IMR-90 (cell line): ENCODE measurements around the gene MAP3K9. TPM values are rescaled to one million over a fixed set of nuclear protein-coding genes. Genes with fewer than 3 reads are reported as not detected.

Experiments used
- ATAC-seq: fragments of 200-7000 bp; cut with Tn5 transposase; 2 replicates; pipeline ENCODE4 v1.9.1; 2020; ENCODE audit warnings: low read depth, mild to moderate bottlenecking, moderate library complexity
- BruUV-seq: library from RNA; stranded (reverse); fragments of 400-500 nt; replicated peaks from 2 replicates; lab custom pipeline; 2021; lab: Mats Ljungman, UMichigan
- CTCF ChIA-PET: fragments of 300-600 bp; formaldehyde crosslinking; extraction: SDS; loops from one replicate; lab custom pipeline; 2021; ENCODE audit warnings: antibody characterized with exemption; lab: Yijun Ruan, JAX
- POLR2A ChIA-PET: fragments of 300-600 bp; sonication (Branson Sonifier 250); formaldehyde crosslinking; loops from one replicate; lab custom pipeline; 2022; ENCODE audit warnings: antibody characterized with exemption; ENCODE audit not compliant: unreplicated experiment; lab: Charles Lee
- DNase-seq: peaks from one replicate; pipeline ENCODE4 v3.0.0; 2013
- H2AFZ ChIP-seq: replicated peaks from 2 replicates; pipeline ENCODE3; 2013; ENCODE audit warnings: low read length, mild to moderate bottlenecking; ENCODE audit not compliant: poor library complexity
- H2AK5ac ChIP-seq: 2 replicates; pipeline ENCODE4 v1.6.1; 2013; ENCODE audit warnings: low read depth, low read length, inconsistent platforms
- H2AK9ac ChIP-seq: replicated peaks from 2 replicates; pipeline ENCODE3; 2013; ENCODE audit warnings: mild to moderate bottlenecking, low read depth, low read length, moderate library complexity; ENCODE audit not compliant: poor library complexity
- H2BK120ac ChIP-seq: 2 replicates; pipeline ENCODE4 v1.6.1; 2013; ENCODE audit warnings: low read depth, low read length, inconsistent platforms
- H2BK15ac ChIP-seq: 3 replicates; pipeline ENCODE4 v1.6.1; 2013; ENCODE audit warnings: low read depth, low read length, inconsistent platforms
- H2BK20ac ChIP-seq: 2 replicates; pipeline ENCODE4 v1.6.1; 2013; ENCODE audit warnings: low read depth, mild to moderate bottlenecking, inconsistent platforms, low read length, moderate library complexity
- H2BK5ac ChIP-seq: 2 replicates; pipeline ENCODE4 v1.6.1; 2013; ENCODE audit warnings: mild to moderate bottlenecking, low read depth, low read length, inconsistent platforms; ENCODE audit not compliant: poor library complexity, severe bottlenecking
- H3K14ac ChIP-seq: replicated peaks from 2 replicates; pipeline ENCODE4 v1.6.1; 2013; ENCODE audit warnings: low read depth, low read length, inconsistent platforms
- H3K18ac ChIP-seq: 2 replicates; pipeline ENCODE4 v1.6.1; 2013; ENCODE audit warnings: low read depth, low read length, control low read depth
- H3K23ac ChIP-seq: 2 replicates; pipeline ENCODE4 v1.6.1; 2013; ENCODE audit warnings: low read depth, low read length, inconsistent platforms
- H3K27ac ChIP-seq: 2 replicates; pipeline ENCODE4 v1.5.1; 2013; ENCODE audit warnings: mild to moderate bottlenecking, control low read depth, low read length; ENCODE audit not compliant: insufficient read depth
- H3K27me3 ChIP-seq: 2 replicates; pipeline ENCODE4 v1.6.1; 2013; ENCODE audit warnings: low read length; ENCODE audit not compliant: control insufficient read depth, insufficient read depth
- H3K36me3 ChIP-seq: 2 replicates; pipeline ENCODE4 v1.6.1; 2013; ENCODE audit warnings: low read length, mixed read lengths; ENCODE audit not compliant: control insufficient read depth, insufficient read depth
- H3K4ac ChIP-seq: 2 replicates; pipeline ENCODE4 v1.6.1; 2013; ENCODE audit warnings: low read depth, low read length, inconsistent platforms
- H3K4me1 ChIP-seq: 2 replicates; pipeline ENCODE4 v1.6.1; 2013; ENCODE audit warnings: low read length, mixed read lengths; ENCODE audit not compliant: control insufficient read depth, insufficient read depth
- H3K4me2 ChIP-seq: 2 replicates; pipeline ENCODE4 v1.6.1; 2013; ENCODE audit warnings: low read depth, mild to moderate bottlenecking, control low read depth, low read length, moderate library complexity
- H3K4me3 ChIP-seq: 2 replicates; pipeline ENCODE4 v1.5.1; 2013; ENCODE audit warnings: low read depth, mild to moderate bottlenecking, control low read depth, low read length, moderate library complexity; ENCODE audit not compliant: insufficient read depth
- H3K56ac ChIP-seq: 2 replicates; pipeline ENCODE4 v1.6.1; 2013; ENCODE audit warnings: low read length, inconsistent platforms; ENCODE audit not compliant: insufficient read depth; ENCODE audit errors: extremely low read depth
- H3K79me1 ChIP-seq, 2 experiments: 2 replicates each; pipeline ENCODE4 v1.6.1; 2013; ENCODE audit warnings: low read length in 2 of 2, inconsistent platforms in 1 of 2, low read depth in 1 of 2
- H3K9ac ChIP-seq: 2 replicates; pipeline ENCODE4 v1.6.1; 2013; ENCODE audit warnings: low read depth, low read length, control low read depth
- H3K9me1 ChIP-seq: 2 replicates; pipeline ENCODE4 v1.6.1; 2013; ENCODE audit warnings: low read length, inconsistent platforms; ENCODE audit not compliant: insufficient read depth
- H3K9me3 ChIP-seq: 2 replicates; pipeline ENCODE4 v1.6.1; 2013; ENCODE audit warnings: low read length; ENCODE audit not compliant: control insufficient read depth, insufficient read depth
- H4K20me1 ChIP-seq: 2 replicates; pipeline ENCODE4 v1.6.1; 2013; ENCODE audit warnings: low read length, inconsistent platforms; ENCODE audit not compliant: insufficient read depth
- H4K5ac ChIP-seq: 2 replicates; pipeline ENCODE4 v1.6.1; 2013; ENCODE audit warnings: mild to moderate bottlenecking, low read depth, low read length, control low read depth
- H4K8ac ChIP-seq, 2 experiments: 2 replicates each; pipeline ENCODE4 v1.6.1; 2013; ENCODE audit warnings: low read depth in 2 of 2, low read length in 2 of 2, control low read depth in 1 of 2, inconsistent platforms in 1 of 2
- H4K91ac ChIP-seq: 2 replicates; pipeline ENCODE4 v1.6.1; 2013; ENCODE audit warnings: low read depth, low read length, inconsistent platforms; ENCODE audit not compliant: insufficient read depth
- BHLHE40 ChIP-seq: fragments of 150-350 bp; IDR thresholded peaks from 2 replicates; pipeline ENCODE4 v1.6.1; 2016; ENCODE audit warnings: mild to moderate bottlenecking, low read depth, low read length
- CEBPB ChIP-seq: IDR thresholded peaks from 2 replicates; pipeline ENCODE4 v1.6.1; 2012; ENCODE audit warnings: low read depth, low read length, improper control_type of control experiment
- CHD1 ChIP-seq: IDR thresholded peaks from 2 replicates; pipeline ENCODE4 v1.6.1; 2012; ENCODE audit warnings: low read depth, low read length, improper control_type of control experiment
- MAFK ChIP-seq: IDR thresholded peaks from 2 replicates; pipeline ENCODE4 v1.6.1; 2012; ENCODE audit warnings: low read depth, low read length, improper control_type of control experiment
- MAZ ChIP-seq: IDR thresholded peaks from 2 replicates; pipeline ENCODE4 v1.6.1; 2012; ENCODE audit warnings: low read depth, mild to moderate bottlenecking, low read length, improper control_type of control experiment, moderate library complexity, borderline replicate concordance
- MXI1 ChIP-seq: IDR thresholded peaks from 2 replicates; pipeline ENCODE4 v1.6.1; 2012; ENCODE audit warnings: low read depth, mild to moderate bottlenecking, low read length, moderate library complexity, borderline replicate concordance
- NFE2L2 ChIP-seq: fragments of 150-350 bp; IDR thresholded peaks from 2 replicates; pipeline ENCODE4 v1.6.1; 2016; ENCODE audit warnings: low read depth, mild to moderate bottlenecking, low read length
- POLR2A ChIP-seq: IDR thresholded peaks from 2 replicates; pipeline ENCODE4 v1.6.1; 2012; ENCODE audit warnings: mild to moderate bottlenecking, low read depth, low read length
- RAD21 ChIP-seq: IDR thresholded peaks from 2 replicates; pipeline ENCODE4 v1.6.1; 2012; ENCODE audit warnings: low read length, improper control_type of control experiment
- RCOR1 ChIP-seq: IDR thresholded peaks from 2 replicates; pipeline ENCODE4 v1.6.1; 2012; ENCODE audit warnings: mild to moderate bottlenecking, low read length, improper control_type of control experiment; ENCODE audit not compliant: insufficient replicate concordance
- RFX5 ChIP-seq: IDR thresholded peaks from 2 replicates; pipeline ENCODE4 v1.8.0; 2012; ENCODE audit warnings: low read depth, mild to moderate bottlenecking, low read length, moderate library complexity
- SMC3 ChIP-seq: fragments of 150-350 bp; IDR thresholded peaks from 2 replicates; pipeline ENCODE4 v1.6.1; 2016; ENCODE audit warnings: low read depth, mild to moderate bottlenecking, antibody characterized with exemption, low read length, moderate library complexity
- WGBS, 2 experiments: methylation state at CpG; one replicate each; pipeline versions ENCODE4 v1.1.5 to v1.1.7; 2013; ENCODE audit warnings: missing lambda C conversion rate in 2 of 2; ENCODE audit not compliant: insufficient read length in 1 of 2; ENCODE audit errors: extremely low coverage in 2 of 2; 5-methylcytosine and 5-hydroxymethylcytosine counted together
- dilution Hi-C: fragments of 300-500 bp; cut with HindIII; formaldehyde crosslinking; loops from one replicate; pipeline ENCODE4 v1.14.3; 2018; ENCODE audit warnings: low sequenced_read_pairs; ENCODE audit not compliant: unreplicated experiment
- in situ Hi-C: fragments of 300-500 bp; cut with MboI; formaldehyde crosslinking; loops from 3 replicates; pipeline ENCODE4 v1.14.3; 2019; ENCODE audit warnings: low sequenced_read_pairs, inconsistent platforms, mixed read lengths
- intact Hi-C: fragments of 100-400 bp; cut with micrococcal nuclease; formaldehyde crosslinking; loops from 2 replicates; pipeline ENCODE4 v1.10.0; 2022
- polyA plus RNA-seq, 3 experiments: library from polyadenylated mRNA; depleted of rRNA; stranded (reverse); fragments of >200 nt; gene quantifications; 2 replicates each; pipeline ENCODE4 v1.2.3, GENCODE V29; 2012; ENCODE audit warnings: low replicate concordance in 1 of 3
- total RNA-seq: library from RNA; depleted of rRNA; stranded (reverse); fragments of >200 nt; gene quantifications from 2 replicates; pipeline ENCODE4 v1.2.3, GENCODE V29; 2012
- TF ChIP-seq, protein P1 (sequence below): fragments of 150-350 bp; IDR thresholded peaks from 2 replicates; pipeline ENCODE4 v1.6.1; 2016; ENCODE audit warnings: low read depth, mild to moderate bottlenecking, low read length, moderate library complexity, borderline replicate concordance
- TF ChIP-seq, protein P2 (sequence below): conservative IDR thresholded peaks from 2 replicates; pipeline ENCODE4 v1.5.1; 2012; ENCODE audit warnings: mild to moderate bottlenecking, low read depth, low read length, improper control_type of control experiment
- TF ChIP-seq, protein P3 (sequence below): fragments of 150-350 bp; IDR thresholded peaks from 2 replicates; pipeline ENCODE4 v1.6.1; 2017; ENCODE audit warnings: mild to moderate bottlenecking, antibody characterized with exemption, low read length, low read depth

MAP3K9 gene
- total and polyA plus RNA-seq, 2 of the 4 experiments (the other 2 are of a cell fraction), result 0.17 to 0.18 TPM

DNA sequence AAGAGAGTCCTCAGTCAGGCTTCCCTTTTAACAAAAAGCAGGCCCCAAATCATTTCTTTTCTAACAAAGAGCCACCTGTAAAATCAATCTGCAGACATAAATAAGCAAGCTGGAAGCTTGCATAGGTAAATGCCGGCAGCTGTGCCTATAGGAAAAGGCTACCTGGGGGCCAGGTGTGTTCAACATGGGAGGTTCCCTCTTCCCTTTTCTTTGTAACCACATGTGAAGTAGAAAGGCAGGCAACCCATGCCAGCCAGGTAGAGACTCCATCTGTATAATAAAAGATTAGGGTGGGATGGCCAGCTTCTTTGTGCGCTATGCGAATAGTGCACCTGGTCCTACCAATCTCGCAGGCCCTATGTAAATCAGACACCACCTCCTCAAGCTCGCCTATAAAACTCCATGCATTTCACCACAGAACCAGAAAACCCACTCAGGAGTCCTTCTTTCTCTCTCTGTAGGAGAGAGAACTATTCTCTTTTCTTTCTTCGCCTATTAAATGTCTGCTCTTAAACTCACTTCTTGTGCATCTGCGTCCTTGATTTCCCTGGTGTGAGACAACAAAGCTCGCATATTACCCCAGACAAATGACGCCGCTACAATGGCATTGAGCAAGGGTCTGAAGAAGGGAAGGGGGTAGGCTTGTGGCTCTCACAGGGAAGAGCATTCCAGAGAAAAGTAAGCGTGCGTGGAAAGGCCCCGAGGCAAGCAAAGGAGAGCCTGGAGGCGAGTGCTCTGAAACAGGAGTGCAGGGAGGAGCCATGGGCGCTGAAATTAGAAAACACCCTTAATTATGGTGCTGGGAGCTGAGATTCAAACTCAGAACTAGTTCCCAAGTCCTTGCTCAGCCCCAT, 100.4 kb downstream of the MAP3K9 start:
- H3K4ac ChIP-seq, result no peak overlapping the region
- no peak overlapping the region for H2BK20ac ChIP-seq
- no peak overlapping the region for H2BK120ac ChIP-seq
- dilution Hi-C loops, result no loop called here
- H3K27ac ChIP-seq, result no peak overlapping the region
- no peak overlapping the region for H4K8ac ChIP-seq
- H2AK5ac ChIP-seq, result no peak overlapping the region
- H3K14ac ChIP-seq, result no peak overlapping the region
- H3K23ac ChIP-seq, result no peak overlapping the region
- no peak for ATAC-seq
- 86% methylated on average over 3 of the region's 15 CpGs; no CpG with 5 or more reads in 1 of the 2 experiments for WGBS, 2 experiments
- no peak overlapping the region for H2BK5ac ChIP-seq
- H3K56ac ChIP-seq, result no peak overlapping the region
- no peaks in the 10 kb centered on the region for H3K36me3 ChIP-seq
- no peak overlapping the region for H2AFZ ChIP-seq
- peaks cover 19% of the 10 kb centered on the region for H3K27me3 ChIP-seq
- intact Hi-C loops, result no loop called here
- no peak overlapping the region for H3K4me2 ChIP-seq
- DNase-seq, result no peak
- H3K9me1 ChIP-seq, result no peaks in the 10 kb centered on the region
- ChIA-PET CTCF (no interaction called here), POLR2A (no interaction called here)
- no peak overlapping the region for H3K9ac ChIP-seq
- no peak overlapping the region for H3K18ac ChIP-seq
- no peak overlapping the region for H3K4me3 ChIP-seq
- H4K20me1 ChIP-seq, result no peaks in the 10 kb centered on the region
- no peak overlapping the region for H4K5ac ChIP-seq
- no peak overlapping the region for H2BK15ac ChIP-seq
- no peak overlapping the region for H2AK9ac ChIP-seq
- in situ Hi-C loops, result no loop called here
- no peak overlapping the region for H4K91ac ChIP-seq
- BruUV-seq, result no TSS peak
- no peaks in the 10 kb centered on the region for H3K4me1 ChIP-seq
- H3K79me1 ChIP-seq, result no peaks in the 10 kb centered on the region
- no peaks in the 10 kb centered on the region for H3K9me3 ChIP-seq
- TF ChIP-seq MAZ, result no peak
- no peak for TF ChIP-seq RFX5
- TF ChIP-seq, protein P1, sequence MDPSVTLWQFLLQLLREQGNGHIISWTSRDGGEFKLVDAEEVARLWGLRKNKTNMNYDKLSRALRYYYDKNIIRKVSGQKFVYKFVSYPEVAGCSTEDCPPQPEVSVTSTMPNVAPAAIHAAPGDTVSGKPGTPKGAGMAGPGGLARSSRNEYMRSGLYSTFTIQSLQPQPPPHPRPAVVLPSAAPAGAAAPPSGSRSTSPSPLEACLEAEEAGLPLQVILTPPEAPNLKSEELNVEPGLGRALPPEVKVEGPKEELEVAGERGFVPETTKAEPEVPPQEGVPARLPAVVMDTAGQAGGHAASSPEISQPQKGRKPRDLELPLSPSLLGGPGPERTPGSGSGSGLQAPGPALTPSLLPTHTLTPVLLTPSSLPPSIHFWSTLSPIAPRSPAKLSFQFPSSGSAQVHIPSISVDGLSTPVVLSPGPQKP, result no peak
- no peak for TF ChIP-seq NFE2L2
- TF ChIP-seq, protein P2, sequence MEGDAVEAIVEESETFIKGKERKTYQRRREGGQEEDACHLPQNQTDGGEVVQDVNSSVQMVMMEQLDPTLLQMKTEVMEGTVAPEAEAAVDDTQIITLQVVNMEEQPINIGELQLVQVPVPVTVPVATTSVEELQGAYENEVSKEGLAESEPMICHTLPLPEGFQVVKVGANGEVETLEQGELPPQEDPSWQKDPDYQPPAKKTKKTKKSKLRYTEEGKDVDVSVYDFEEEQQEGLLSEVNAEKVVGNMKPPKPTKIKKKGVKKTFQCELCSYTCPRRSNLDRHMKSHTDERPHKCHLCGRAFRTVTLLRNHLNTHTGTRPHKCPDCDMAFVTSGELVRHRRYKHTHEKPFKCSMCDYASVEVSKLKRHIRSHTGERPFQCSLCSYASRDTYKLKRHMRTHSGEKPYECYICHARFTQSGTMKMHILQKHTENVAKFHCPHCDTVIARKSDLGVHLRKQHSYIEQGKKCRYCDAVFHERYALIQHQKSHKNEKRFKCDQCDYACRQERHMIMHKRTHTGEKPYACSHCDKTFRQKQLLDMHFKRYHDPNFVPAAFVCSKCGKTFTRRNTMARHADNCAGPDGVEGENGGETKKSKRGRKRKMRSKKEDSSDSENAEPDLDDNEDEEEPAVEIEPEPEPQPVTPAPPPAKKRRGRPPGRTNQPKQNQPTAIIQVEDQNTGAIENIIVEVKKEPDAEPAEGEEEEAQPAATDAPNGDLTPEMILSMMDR, result no peak
- TF ChIP-seq RCOR1, result no peak
- TF ChIP-seq MXI1, result no peak
- TF ChIP-seq CEBPB, result no peak
- TF ChIP-seq CHD1, result no peak
- TF ChIP-seq MAFK, result no peak
- TF ChIP-seq BHLHE40, result no peak
- no peak for TF ChIP-seq RAD21
- no peak for TF ChIP-seq POLR2A
- TF ChIP-seq, protein P3, sequence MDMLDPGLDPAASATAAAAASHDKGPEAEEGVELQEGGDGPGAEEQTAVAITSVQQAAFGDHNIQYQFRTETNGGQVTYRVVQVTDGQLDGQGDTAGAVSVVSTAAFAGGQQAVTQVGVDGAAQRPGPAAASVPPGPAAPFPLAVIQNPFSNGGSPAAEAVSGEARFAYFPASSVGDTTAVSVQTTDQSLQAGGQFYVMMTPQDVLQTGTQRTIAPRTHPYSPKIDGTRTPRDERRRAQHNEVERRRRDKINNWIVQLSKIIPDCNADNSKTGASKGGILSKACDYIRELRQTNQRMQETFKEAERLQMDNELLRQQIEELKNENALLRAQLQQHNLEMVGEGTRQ, result no peak
- TF ChIP-seq SMC3, result no peak
